Right renal pelvis (tissue), 4 donors: Measurements from ENCODE around the gene EPB42. TPM values are rescaled to one million over a fixed set of nuclear protein-coding genes. Genes with fewer than 3 reads are reported as not detected.
"Not testable (repeated sequence)": the region's sequence is repeated elsewhere in the genome, so short reads cannot be mapped to it uniquely, and the experiment has no call there.

Experiments used
- DNase-seq, 4 donors: peaks; one replicate each; pipeline ENCODE4 v3.0.0-alpha.2; 2013; ENCODE audit warnings: low read depth in 4 of 4, low spot score in 3 of 4, missing footprints in 1 of 4
- polyA plus RNA-seq, 4 donors: library from polyadenylated mRNA; unstranded; fragments of 120-200 nt; gene quantifications; one replicate each; pipeline ENCODE4 v1.2.1, GENCODE V29; 2013; ENCODE audit not compliant: insufficient read length in 4 of 4

The EPB42 gene
- polyA plus RNA-seq, 4 donors = 1.2 to 1.6 (median 1.3) TPM

- no peak for DNase-seq
These were observed 6.6 kb downstream of the EPB42 start for GRCh38 chr15:43214169-43214568.

- no peak for DNase-seq
These were observed 7.4 kb downstream of the EPB42 start for GRCh38 chr15:43213466-43213865.

- no peak for DNase-seq
These were observed 7.9 kb downstream of the EPB42 start for GRCh38 chr15:43212951-43213350.

DNA sequence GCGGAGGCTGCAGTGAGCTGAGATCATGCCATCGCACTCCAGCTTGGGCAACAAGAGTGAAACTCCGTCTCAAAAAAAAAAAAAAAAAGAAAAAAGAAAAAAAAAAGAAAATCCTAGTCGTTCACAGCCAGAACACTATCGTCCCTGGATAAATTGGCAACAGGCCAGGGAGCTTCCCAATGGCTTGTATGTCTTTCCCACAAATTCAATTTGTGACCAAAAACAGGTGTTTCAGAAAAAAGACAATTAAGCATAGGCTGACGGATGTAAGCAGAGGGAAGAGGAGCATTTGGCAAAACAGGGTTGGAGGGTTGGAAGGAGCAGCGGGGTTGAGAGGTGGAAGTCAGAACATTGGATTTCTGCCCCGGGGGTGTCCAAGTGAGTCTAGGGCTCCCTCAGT is 8.5 kb downstream of the EPB42 start:
- no peak for DNase-seq

- no peak for DNase-seq
These were observed 9.5 kb downstream of the EPB42 start for GRCh38 chr15:43211224-43211735.

- no peak for DNase-seq
These were observed 10.0 kb downstream of the EPB42 start for GRCh38 chr15:43210807-43211206.

DNA sequence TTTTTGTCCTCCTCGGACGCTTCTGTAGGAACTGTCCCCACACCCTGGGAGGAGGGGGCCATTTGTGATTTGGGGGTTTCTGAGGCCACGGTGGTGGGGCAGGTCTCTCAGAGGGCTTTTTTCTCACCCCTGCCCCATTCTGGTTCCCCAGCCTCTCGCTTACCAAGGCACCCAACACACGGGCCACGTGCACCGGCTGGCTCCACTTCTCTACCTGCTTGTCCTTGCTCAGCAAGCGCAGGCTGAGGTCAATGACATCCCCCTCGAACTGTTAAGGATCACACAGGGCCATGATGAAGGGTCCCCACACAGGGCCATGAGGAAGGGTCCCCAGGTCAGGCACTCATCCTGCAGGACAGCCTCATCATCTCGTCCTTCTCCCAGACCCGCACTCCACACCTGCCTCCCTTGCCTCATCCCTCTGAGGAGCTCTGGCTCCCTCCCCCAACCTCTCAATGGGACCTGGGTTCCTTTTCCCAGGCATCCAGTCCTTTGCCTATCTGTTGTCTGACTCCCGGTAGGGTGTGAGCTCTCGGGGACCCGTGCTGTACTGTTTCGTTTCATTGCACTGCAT is 10.6 kb downstream of the EPB42 start:
- DNase-seq = no peak

DNA sequence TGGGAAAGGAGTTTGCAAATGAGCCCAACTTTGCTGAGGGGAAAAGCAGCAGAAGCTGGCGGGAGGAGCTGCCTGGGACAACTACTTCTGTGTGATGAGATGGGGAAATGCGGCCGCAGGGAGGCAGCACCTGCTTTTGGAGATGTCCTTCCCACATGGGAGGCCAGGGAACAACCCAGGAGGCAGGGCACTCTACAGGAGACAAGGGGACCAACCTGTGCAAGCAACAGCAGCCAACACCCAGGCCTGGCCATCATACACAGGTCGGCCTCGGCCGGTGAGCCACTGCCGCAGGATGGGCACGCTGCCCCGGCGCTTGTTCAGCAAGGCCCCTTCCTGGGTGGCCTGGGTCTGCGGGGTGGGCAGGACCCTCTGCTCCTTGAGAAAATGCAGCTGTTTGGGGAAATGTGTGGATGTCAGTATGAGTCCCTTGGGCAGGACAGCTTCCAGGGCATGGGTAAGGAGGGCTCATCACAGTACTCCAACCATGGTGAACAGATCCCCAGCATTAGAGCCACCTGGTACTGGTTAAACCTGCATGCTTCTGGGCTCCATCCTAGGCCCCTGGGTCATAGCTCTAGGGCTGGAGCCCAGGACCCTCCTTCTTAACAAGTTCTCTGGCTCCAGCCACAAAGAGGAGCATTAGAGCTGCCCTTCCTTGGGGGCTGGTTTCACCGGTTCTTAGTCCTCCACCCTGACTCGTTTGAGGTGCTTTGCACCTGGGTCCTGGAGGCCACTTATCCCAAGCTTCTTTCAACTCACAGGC is 11.6 kb downstream of the EPB42 start:
- DNase-seq = no peak

GRCh38 chr15:43208052-43209002 is 12.5 kb downstream of the EPB42 start:
- DNase-seq = no peak

- no peak for DNase-seq
These were observed 13.8 kb downstream of the EPB42 start for GRCh38 chr15:43207024-43207423.

DNA sequence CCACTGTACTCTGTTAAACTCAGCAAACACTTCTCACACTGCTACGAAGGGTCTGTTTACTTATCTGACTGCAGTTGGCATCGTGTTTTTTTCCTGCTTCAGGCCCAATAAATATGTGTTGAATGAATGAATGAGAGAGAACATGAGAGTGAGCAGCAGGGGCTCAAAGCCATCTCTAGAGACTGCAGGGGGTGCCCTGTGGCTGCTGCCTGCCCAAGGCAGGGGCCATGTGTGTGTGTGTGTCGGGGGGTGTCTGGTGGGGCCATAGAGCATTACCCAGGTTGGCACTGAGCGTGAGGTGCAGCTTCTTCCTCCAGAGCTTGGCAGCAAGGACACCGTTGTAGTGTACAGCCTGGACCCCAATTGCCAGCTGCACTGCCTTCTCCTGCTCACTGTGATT is 14.8 kb downstream of the EPB42 start:
- DNase-seq = no peak

DNA sequence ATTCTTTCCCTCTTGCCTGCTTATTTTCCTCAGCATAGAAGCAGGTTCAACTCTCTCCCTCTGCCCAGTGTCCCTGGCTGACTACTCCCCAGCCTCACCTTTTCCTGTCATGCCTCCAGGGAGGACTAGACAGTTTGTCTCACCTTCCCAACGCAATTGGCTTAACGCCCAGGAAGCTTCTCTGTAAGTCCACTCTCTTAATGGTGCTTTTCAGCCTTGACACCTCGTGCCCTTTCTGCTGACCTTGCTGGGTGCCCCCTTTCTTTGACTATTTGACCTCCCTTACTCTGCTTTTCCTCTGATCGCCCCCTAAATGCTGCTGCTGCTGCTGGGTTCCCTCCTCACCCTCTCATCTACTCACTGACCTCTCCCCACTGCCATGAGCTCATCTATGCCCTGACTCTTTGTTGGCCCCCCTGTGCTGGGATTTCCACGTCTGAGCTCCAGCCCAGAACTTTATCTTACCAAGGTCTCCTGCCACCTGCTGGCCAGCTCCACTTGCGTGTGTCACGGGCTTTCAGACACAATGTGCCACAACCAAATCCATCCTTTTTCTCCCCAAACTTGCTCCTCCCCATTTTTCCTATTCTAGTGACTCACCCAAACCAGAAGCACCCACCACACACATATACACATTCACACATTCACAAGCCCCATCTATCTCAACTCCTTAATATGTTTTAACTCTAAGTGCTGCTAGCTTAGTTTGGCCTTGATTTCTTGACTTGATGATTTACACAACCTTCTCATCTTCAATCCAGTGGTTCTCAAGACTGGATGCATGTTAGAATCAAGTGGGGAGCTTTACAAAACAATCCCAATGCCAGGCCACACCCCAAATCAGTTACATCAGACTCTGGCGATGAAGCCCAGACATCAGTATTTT is 16.6 kb downstream of the EPB42 start:
- DNase-seq = no peak

DNA sequence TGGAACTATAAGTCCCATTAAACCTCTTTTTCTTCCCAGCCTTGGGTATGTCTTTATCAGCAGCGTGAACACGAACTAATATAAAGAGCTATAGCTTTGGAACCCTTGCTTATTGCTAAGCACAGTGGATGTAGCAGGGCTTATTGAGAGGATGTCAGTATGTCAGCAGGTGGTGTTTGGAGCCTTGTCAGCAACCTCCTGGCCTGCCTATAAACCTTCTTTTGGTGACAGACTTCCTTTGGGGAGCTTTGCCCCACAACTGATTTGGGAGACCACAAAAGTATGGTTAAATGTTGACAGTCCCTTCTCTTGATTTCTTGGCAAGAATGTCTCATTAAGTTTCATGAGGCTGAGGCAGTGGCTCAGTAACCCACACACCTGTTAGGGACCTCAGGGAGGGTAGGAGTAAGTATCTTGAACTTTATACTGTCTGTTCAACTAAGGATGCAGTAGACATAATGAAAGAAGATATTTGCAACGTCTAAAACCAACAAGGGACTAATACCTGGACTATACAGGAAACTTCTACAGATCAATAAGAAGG is 20.8 kb downstream of the EPB42 start:
- DNase-seq = no peak

- DNase-seq = no peak
These were observed 21.8 kb downstream of the EPB42 start for GRCh38 chr15:43198992-43199391.

DNA sequence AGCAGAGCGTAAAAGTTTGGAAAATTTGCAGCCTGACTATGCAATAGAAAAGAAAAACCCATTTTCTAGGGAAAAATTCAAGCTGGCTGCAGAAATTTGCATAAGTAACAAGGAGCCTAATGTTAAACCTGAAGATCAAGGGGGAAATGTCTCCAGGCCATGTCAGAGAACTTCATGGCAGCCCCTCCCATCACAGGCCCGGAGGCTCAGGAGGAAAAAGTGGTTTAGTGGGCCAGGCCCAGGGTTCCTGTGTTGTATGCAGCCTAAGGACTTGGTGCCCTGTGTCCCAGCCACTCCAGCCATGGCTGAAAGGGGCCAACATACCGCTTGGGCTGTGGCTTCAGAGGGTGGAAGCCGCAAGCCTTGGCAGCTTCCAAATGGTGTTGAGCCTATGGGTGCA is 22.3 kb downstream of the EPB42 start:
- not testable (repeated sequence) for DNase-seq

GRCh38 chr15:43197773-43198172 is 23.0 kb downstream of the EPB42 start:
- DNase-seq = not testable (repeated sequence)

- no peak for DNase-seq
These were observed 23.9 kb downstream of the EPB42 start for GRCh38 chr15:43196760-43197548.

GRCh38 chr15:43194795-43195194 is 26.0 kb downstream of the EPB42 start:
- DNase-seq = no peak

GRCh38 chr15:43193710-43194109 is 27.1 kb downstream of the EPB42 start:
- no peak for DNase-seq
